ENCODE results near the gene AATK.
A peak's percentile ranks its signal among the peaks of the same experiment; 100 is the strongest.

The AATK gene

DNA sequence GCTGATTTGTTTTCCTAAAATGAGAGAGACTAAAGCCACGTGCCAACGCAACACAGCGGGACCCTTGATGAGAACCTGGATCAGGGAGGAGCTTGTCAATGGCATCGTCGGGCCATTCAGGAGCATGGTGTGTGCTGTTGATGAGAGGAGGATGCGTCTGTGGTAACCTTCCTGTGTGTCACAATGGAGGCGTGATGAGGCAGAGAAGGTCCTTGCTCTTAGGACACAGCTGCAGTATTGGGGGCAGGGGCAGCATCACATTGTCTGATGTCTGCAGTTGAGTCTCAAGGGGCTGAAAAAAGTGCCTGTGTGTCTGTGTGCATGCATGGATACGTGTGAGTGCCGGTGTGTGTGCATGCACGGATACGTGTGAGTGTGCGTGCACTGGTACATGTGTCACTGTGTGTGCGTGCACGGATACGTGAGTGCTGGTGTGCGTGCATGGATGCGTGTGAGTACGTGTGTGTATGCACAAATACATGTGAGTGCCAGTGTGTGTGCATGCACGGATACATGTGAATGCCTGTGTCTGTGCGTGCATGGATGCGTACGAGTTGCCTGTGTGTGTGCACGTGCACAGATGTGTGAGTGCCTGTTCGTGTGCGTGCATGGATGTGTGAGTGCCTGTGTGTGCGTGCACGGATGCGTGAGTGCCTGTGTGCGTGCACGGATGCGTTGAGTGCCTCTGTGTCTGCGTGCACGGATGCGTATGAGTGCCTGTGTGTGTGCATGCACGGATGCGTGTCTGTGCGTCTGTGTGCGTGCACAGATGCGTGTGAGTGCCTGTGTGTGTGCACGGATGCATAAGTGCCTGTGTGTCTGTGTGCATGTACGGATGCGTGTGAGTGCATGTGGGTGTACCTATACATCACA, 91.8 kb downstream of the AATK start:
- no peak overlapping the region for H3K4ac ChIP-seq (ENCODE audit: low read depth in 1 of 2, low read length in 2 of 2)
- peak overlapping the region; percentile 1 for H4K91ac ChIP-seq (ENCODE audit: low read length)
- peaks cover 0 to 85% of the 10 kb centered on the region in 2 experiments for H3K36me3 ChIP-seq (ENCODE audit: control insufficient read depth in 1 of 2, insufficient read depth in 2 of 2, low read depth in 1 of 2, low read length in 2 of 2)
- H2AK5ac ChIP-seq (ENCODE audit: low read length, severe bottlenecking) = no peak overlapping the region
- no peaks in the 10 kb centered on the region for H3K9me3 ChIP-seq (ENCODE audit: control insufficient read depth, low read length)
- H3K27ac ChIP-seq (ENCODE audit: low read length, poor library complexity, severe bottlenecking) = no peak overlapping the region
- no peak overlapping the region for H2BK5ac ChIP-seq (ENCODE audit: low read depth, low read length, poor library complexity, severe bottlenecking)
- no peak overlapping the region for H4K8ac ChIP-seq (ENCODE audit: low read length)
- no peaks in the 10 kb centered on the region for H3K27me3 ChIP-seq (ENCODE audit: control insufficient read depth in 1 of 2, insufficient read depth in 1 of 2, low read length in 2 of 2)
- no peak overlapping the region for H3K23ac ChIP-seq (ENCODE audit: low read length in 2 of 2)
- no peak overlapping the region for H2BK15ac ChIP-seq (ENCODE audit: low read depth, poor library complexity, severe bottlenecking)
- H2BK120ac ChIP-seq (ENCODE audit: low read depth, low read length) = no peak overlapping the region
- H3K14ac ChIP-seq (ENCODE audit: low read length in 2 of 2) = peak overlapping the region in 1 of 2 experiments; percentile 12
- no peak for DNase-seq
- H3K4me1 ChIP-seq (ENCODE audit: control insufficient read depth, insufficient read depth, low read depth, low read length) = peaks cover 22% of the 10 kb centered on the region
- no peak overlapping the region for H3K4me3 ChIP-seq (ENCODE audit: insufficient read depth in 1 of 2, low read depth in 1 of 2, low read length in 2 of 2)
- no peak overlapping the region for H2AFZ ChIP-seq (ENCODE audit: low read depth, low read length)
- WGBS = 96% methylated on average over 42 of the region's 42 CpGs
- H3K9ac ChIP-seq (ENCODE audit: low read length) = no peak overlapping the region
- H3K18ac ChIP-seq (ENCODE audit: low read depth in 1 of 2, low read length in 2 of 2) = no peak overlapping the region
- no peak overlapping the region for H2BK12ac ChIP-seq (ENCODE audit: low read length in 2 of 2)
- H3K79me1 ChIP-seq (replicated peaks; ENCODE audit: low read length, poor library complexity, severe bottlenecking) = peaks cover 39% of the 10 kb centered on the region
- no peak overlapping the region for H3K4me2 ChIP-seq (ENCODE audit: low read length, poor library complexity, severe bottlenecking)

GRCh38 chr17:81071761-81072741, 94.0 kb downstream of the AATK start:
- Histone ChIP-seq H3K4me2 (ENCODE audit: low read length, poor library complexity, severe bottlenecking) (no peak overlapping the region), H2BK15ac (ENCODE audit: low read depth, poor library complexity, severe bottlenecking) (no peak overlapping the region), H3K9me3 (ENCODE audit: control insufficient read depth, low read length) (no peaks in the 10 kb centered on the region), H3K14ac (ENCODE audit: low read length in 2 of 2) (no peak overlapping the region), H3K36me3 (ENCODE audit: control insufficient read depth in 1 of 2, insufficient read depth in 2 of 2, low read depth in 1 of 2, low read length in 2 of 2) (peaks cover 0 to 96% of the 10 kb centered on the region in 2 experiments), H2BK5ac (ENCODE audit: low read depth, low read length, poor library complexity, severe bottlenecking) (no peak overlapping the region), H3K79me1 (replicated peaks; ENCODE audit: low read length, poor library complexity, severe bottlenecking) (peaks cover 55% of the 10 kb centered on the region), H3K27ac (ENCODE audit: low read length, poor library complexity, severe bottlenecking) (no peak overlapping the region), H3K18ac (ENCODE audit: low read depth in 1 of 2, low read length in 2 of 2) (no peak overlapping the region), H2AFZ (ENCODE audit: low read depth, low read length) (no peak overlapping the region), H2BK120ac (ENCODE audit: low read depth, low read length) (no peak overlapping the region), H4K91ac (ENCODE audit: low read length) (no peak overlapping the region), H3K9ac (ENCODE audit: low read length) (no peak overlapping the region), H3K4me3 (ENCODE audit: insufficient read depth in 1 of 2, low read depth in 1 of 2, low read length in 2 of 2) (no peak overlapping the region), H4K8ac (ENCODE audit: low read length) (no peak overlapping the region), H3K27me3 (ENCODE audit: control insufficient read depth in 1 of 2, insufficient read depth in 1 of 2, low read length in 2 of 2) (no peaks in the 10 kb centered on the region), H3K23ac (ENCODE audit: low read length in 2 of 2) (no peak overlapping the region), H2AK5ac (ENCODE audit: low read length, severe bottlenecking) (no peak overlapping the region), H3K4me1 (ENCODE audit: control insufficient read depth, insufficient read depth, low read depth, low read length) (peaks cover 26% of the 10 kb centered on the region), H2BK12ac (ENCODE audit: low read length in 2 of 2) (no peak overlapping the region), H3K4ac (ENCODE audit: low read depth in 1 of 2, low read length in 2 of 2) (no peak overlapping the region)
- DNase-seq = no peak
- 94% methylated on average over 37 of the region's 39 CpGs for WGBS

- H3K79me1 ChIP-seq (replicated peaks; ENCODE audit: low read length, poor library complexity, severe bottlenecking) = peaks cover 59% of the 10 kb centered on the region
- H3K36me3 ChIP-seq (ENCODE audit: control insufficient read depth in 1 of 2, insufficient read depth in 2 of 2, low read depth in 1 of 2, low read length in 2 of 2) = peaks cover 0 to 97% of the 10 kb centered on the region in 2 experiments
- no peak overlapping the region for H3K9ac ChIP-seq (ENCODE audit: low read length)
- 93% methylated on average over 22 of the region's 25 CpGs for WGBS
- H3K27me3 ChIP-seq (ENCODE audit: control insufficient read depth in 1 of 2, insufficient read depth in 1 of 2, low read length in 2 of 2) = no peaks in the 10 kb centered on the region
- no peak overlapping the region for H3K4me2 ChIP-seq (ENCODE audit: low read length, poor library complexity, severe bottlenecking)
- no peaks in the 10 kb centered on the region for H3K9me3 ChIP-seq (ENCODE audit: control insufficient read depth, low read length)
- H2AFZ ChIP-seq (ENCODE audit: low read depth, low read length) = no peak overlapping the region
- no peak overlapping the region for H2BK15ac ChIP-seq (ENCODE audit: low read depth, poor library complexity, severe bottlenecking)
- H3K18ac ChIP-seq (ENCODE audit: low read depth in 1 of 2, low read length in 2 of 2) = no peak overlapping the region
- no peak overlapping the region for H4K91ac ChIP-seq (ENCODE audit: low read length)
- no peak overlapping the region for H3K4ac ChIP-seq (ENCODE audit: low read depth in 1 of 2, low read length in 2 of 2)
- H3K14ac ChIP-seq (ENCODE audit: low read length in 2 of 2) = no peak overlapping the region
- no peak overlapping the region for H4K8ac ChIP-seq (ENCODE audit: low read length)
- H3K27ac ChIP-seq (ENCODE audit: low read length, poor library complexity, severe bottlenecking) = no peak overlapping the region
- H2BK5ac ChIP-seq (ENCODE audit: low read depth, low read length, poor library complexity, severe bottlenecking) = no peak overlapping the region
- H2BK120ac ChIP-seq (ENCODE audit: low read depth, low read length) = no peak overlapping the region
- H2BK12ac ChIP-seq (ENCODE audit: low read length in 2 of 2) = no peak overlapping the region
- H2AK5ac ChIP-seq (ENCODE audit: low read length, severe bottlenecking) = no peak overlapping the region
- no peak overlapping the region for H3K4me3 ChIP-seq (ENCODE audit: insufficient read depth in 1 of 2, low read depth in 1 of 2, low read length in 2 of 2)
- no peak for DNase-seq
- peaks cover 37% of the 10 kb centered on the region for H3K4me1 ChIP-seq (ENCODE audit: control insufficient read depth, insufficient read depth, low read depth, low read length)
- no peak overlapping the region for H3K23ac ChIP-seq (ENCODE audit: low read length in 2 of 2)
Observed at GRCh38 chr17:81070541-81071246, 95.3 kb downstream of the AATK start.

Measured in mesenchymal stem cell (in vitro differentiated cells and primary cell).